Transverse colon (tissue), 4 donors: ENCODE data around the gene SLC2A5. TPM values are rescaled to one million over a fixed set of nuclear protein-coding genes. Genes with fewer than 3 reads are reported as not detected.

Experiments
- DNase-seq: peaks from one replicate; pipeline ENCODE4 v3.0.0-alpha.2; 2019
- H3K27ac ChIP-seq, 4 donors: fragments of 200-600 bp; sonication (generic); 2 replicates each; pipeline ENCODE4 v1.5.1; 2016 to 2018; ENCODE audit warnings: inconsistent platforms in 4 of 4
- H3K27me3 ChIP-seq: fragments of 200-600 bp; sonication (generic); 2 replicates; pipeline ENCODE4 v1.5.1; 2017; ENCODE audit warnings: inconsistent platforms
- H3K36me3 ChIP-seq, 4 donors: fragments of 200-600 bp; sonication (generic); 2 replicates each; pipeline ENCODE4 v1.5.1; 2017 to 2019; ENCODE audit warnings: inconsistent platforms in 4 of 4
- H3K4me1 ChIP-seq, 4 donors: fragments of 200-600 bp; sonication (generic); 2 replicates each; pipeline ENCODE4 v1.5.1; 2017 to 2020; ENCODE audit warnings: inconsistent platforms in 4 of 4
- H3K4me3 ChIP-seq, 4 donors: fragments of 200-600 bp; sonication (generic); 1 replicate in 1 of 4; 2 replicates in 3 of 4; pipeline versions ENCODE4 v1.5.1 to v1.6.1; 2017 to 2019; ENCODE audit warnings: inconsistent platforms in 4 of 4
- H3K9me3 ChIP-seq, 2 donors: fragments of 200-600 bp; sonication (generic); 2 replicates each; pipeline ENCODE4 v1.5.1; 2017 to 2019; ENCODE audit warnings: inconsistent platforms in 2 of 2
- CTCF ChIP-seq, 5 experiments: fragments of 200-600 bp in 3 of 5; fragments of 450-650 bp in 2 of 5; sonication (generic) in 3 of 5; IDR thresholded peaks; 1 replicate in 2 of 5; 2 replicates in 3 of 5; pipeline ENCODE4 v1.5.1; 2016 to 2017; ENCODE audit warnings: antibody characterized with exemption in 5 of 5, inconsistent platforms in 3 of 5, mild to moderate bottlenecking in 2 of 5, moderate library complexity in 1 of 5
- EP300 ChIP-seq: sonication (generic); formaldehyde crosslinking; IDR thresholded peaks from one replicate; pipeline ENCODE4 v1.6.1; 2017; ENCODE audit warnings: antibody characterized with exemption, low read depth
- POLR2A ChIP-seq: fragments of 450-650 bp; IDR thresholded peaks from one replicate; pipeline ENCODE4 v1.6.1; 2016; ENCODE audit warnings: antibody characterized with exemption, mild to moderate bottlenecking, moderate library complexity
- POLR2AphosphoS5 ChIP-seq, 3 donors: sonication (generic); formaldehyde crosslinking; IDR thresholded peaks; one replicate each; pipeline ENCODE4 v1.6.1; 2016; ENCODE audit warnings: antibody characterized with exemption in 3 of 3
- WGBS, 2 donors: methylation state at CpG; one replicate each; pipeline ENCODE4 v1.1.5; 2018; ENCODE audit warnings: low coverage in 1 of 2; 5-methylcytosine and 5-hydroxymethylcytosine counted together
- in situ Hi-C, 4 donors: fragments of 200-750 bp; cut with MboI; loops; one replicate each; pipeline versions ENCODE4 v1.15.0 to v1.15.1; 2017; ENCODE audit warnings: low sequenced_read_pairs in 3 of 4, low pct_ligation_motif_present in 1 of 4, low pct_unique_long_range_greater_than_20kb in 1 of 4
- intact Hi-C: fragments of 100-400 bp; cut with DNase I; formaldehyde crosslinking; loops from one replicate; pipeline ENCODE4 v1.15.1; 2023; ENCODE audit warnings: low total_unique reads
- total RNA-seq, 4 donors: library from RNA; depleted of rRNA; stranded (reverse); fragments of >200 nt; gene quantifications; one replicate each; pipeline ENCODE4 v1.1.0, GENCODE V29; 2016

SLC2A5 gene
- total RNA-seq, 4 donors from 2014 or later, result 5.9 to 21.3 (median 13.3) TPM

GRCh38 chr1:9105336-9105867 lies 36.0 kb upstream of the SLC2A5 start:
- intact Hi-C loops, result no loop called here
- in situ Hi-C loops, result loop anchor here in 3 of 4 donors (10.0 to 25.0 kb wide), 2 partner anchors 91 to 382 kb away; no protein-coding TSS in a partner anchor
- TF ChIP-seq POLR2AphosphoS5 (IDR thresholded peaks at IDR 0.05) (no peak), EP300 (no peak), POLR2A (no peak), CTCF (IDR thresholded peaks at IDR 0.05) (no peak)
- Histone ChIP-seq H3K9me3 (no peaks in the 10 kb centered on the region), H3K4me1 (no peaks in the 10 kb centered on the region), H3K27me3 (no peaks in the 10 kb centered on the region), H3K4me3 (no peak overlapping the region), H3K36me3 (peaks cover 0 to 11% (median 4%) of the 10 kb centered on the region in 4 donors), H3K27ac (no peak overlapping the region)
- 97% methylated on average over 21 of the region's 22 CpGs; no CpG with 5 or more reads in 1 of the 2 donors for WGBS, 2 donors
- DNase-seq, result no peak

GRCh38 chr1:9101510-9102146 lies 32.2 kb upstream of the SLC2A5 start:
- H3K27ac ChIP-seq, result no peak overlapping the region
- H3K27me3 ChIP-seq, result no peaks in the 10 kb centered on the region
- intact Hi-C loops (loop anchor here (2.0 to 5.0 kb wide), 2 partner anchors 95 to 179 kb away; no protein-coding TSS in a partner anchor), in situ Hi-C loops (loop anchor here in 3 of 4 donors (10.0 to 25.0 kb wide), 2 partner anchors 87 to 386 kb away; no protein-coding TSS in a partner anchor)
- TF ChIP-seq CTCF (IDR thresholded peaks at IDR 0.05), result peak; percentile 48 to 71 (median 59)
- TF ChIP-seq EP300, result no peak
- no peak for TF ChIP-seq POLR2AphosphoS5 (IDR thresholded peaks at IDR 0.05)
- no peak for TF ChIP-seq POLR2A
- WGBS, 2 donors, result 44 to 68% methylated on average over 2 to 4 of the region's 4 CpGs
- peak; percentile 52 for DNase-seq
- peaks cover 0 to 11% (median 4%) of the 10 kb centered on the region in 4 donors for H3K36me3 ChIP-seq
- no peaks in the 10 kb centered on the region for H3K9me3 ChIP-seq
- no peak overlapping the region for H3K4me3 ChIP-seq
- no peaks in the 10 kb centered on the region for H3K4me1 ChIP-seq

- Histone ChIP-seq H3K27ac (no peak overlapping the region), H3K4me3 (no peak overlapping the region), H3K4me1 (no peaks in the 10 kb centered on the region), H3K27me3 (no peaks in the 10 kb centered on the region), H3K36me3 (peaks cover 0 to 11% (median 4%) of the 10 kb centered on the region in 4 donors), H3K9me3 (no peaks in the 10 kb centered on the region)
- 94% methylated on average over 6 to 8 of the region's 8 CpGs for WGBS, 2 donors
- DNase-seq, result no peak
- intact Hi-C loops, result loop anchor here (2.0 to 5.0 kb wide), 2 partner anchors 94 to 178 kb away; no protein-coding TSS in a partner anchor
- TF ChIP-seq POLR2A (no peak), EP300 (no peak), POLR2AphosphoS5 (IDR thresholded peaks at IDR 0.05) (no peak), CTCF (IDR thresholded peaks at IDR 0.05) (no peak)
- in situ Hi-C loops, result loop anchor here in 3 of 4 donors (10.0 to 25.0 kb wide), 2 partner anchors 86 to 387 kb away; no protein-coding TSS in a partner anchor
Observed at GRCh38 chr1:9100471-9101043, 31.1 kb upstream of the SLC2A5 start.

- no peaks in the 10 kb centered on the region for H3K4me1 ChIP-seq
- TF ChIP-seq CTCF (IDR thresholded peaks at IDR 0.05), result no peak
- no peak for TF ChIP-seq POLR2A
- TF ChIP-seq EP300, result no peak
- no peak for TF ChIP-seq POLR2AphosphoS5 (IDR thresholded peaks at IDR 0.05)
- intact Hi-C loops, result no loop called here
Observed at GRCh38 chr1:9099555-9099954, 30.1 kb upstream of the SLC2A5 start.

More at GRCh38 chr1:9099555-9099954, 30.1 kb upstream of the SLC2A5 start:
- Histone ChIP-seq H3K4me3 (no peak overlapping the region), H3K27me3 (no peaks in the 10 kb centered on the region), H3K36me3 (peaks cover 0 to 11% (median 4%) of the 10 kb centered on the region in 4 donors), H3K27ac (no peak overlapping the region), H3K9me3 (no peaks in the 10 kb centered on the region)
- 81 to 83% methylated on average over 3 to 7 of the region's 7 CpGs for WGBS, 2 donors
- DNase-seq, result no peak
- in situ Hi-C loops, result no loop called here
